Stimulated activated naive CD8-positive, alpha-beta T cell treated with anti-CD3 and anti-CD28 coated beads, Interleukin-15, Interleukin-2, amounts not matched to agents 100 U/mL and 50 U/mL, for 24 hours (primary cell): ENCODE results near the gene GABRB3.

Source experiments
- ATAC-seq: fragments of 150-1000 bp; cut with Tn5 transposase; one replicate; pipeline ENCODE4 v1.10.0; 2021
- DNase-seq: peaks from one replicate; pipeline ENCODE4 v3.0.0; 2021

GABRB3 gene

DNA sequence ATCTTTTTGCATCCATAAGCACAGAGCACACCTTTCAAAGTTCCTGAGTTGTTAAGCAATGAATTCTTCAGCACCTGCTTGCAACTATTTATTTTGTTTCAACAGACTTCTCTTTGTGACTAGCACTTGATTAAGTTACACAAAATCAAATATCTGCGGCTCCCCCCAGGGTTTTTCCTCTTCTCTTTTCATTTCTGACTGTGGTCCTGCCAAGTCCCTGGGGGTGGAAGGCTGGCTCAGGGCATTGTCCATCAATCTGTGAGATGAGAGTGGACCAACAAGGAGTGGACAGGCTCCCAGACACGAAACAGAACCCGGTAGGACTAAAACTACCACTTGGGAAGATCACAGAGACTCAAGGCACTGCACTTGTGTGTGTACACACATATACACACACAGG is 96.8 kb downstream of the GABRB3 start:
- DNase-seq (no peak), ATAC-seq (no peak)

DNA sequence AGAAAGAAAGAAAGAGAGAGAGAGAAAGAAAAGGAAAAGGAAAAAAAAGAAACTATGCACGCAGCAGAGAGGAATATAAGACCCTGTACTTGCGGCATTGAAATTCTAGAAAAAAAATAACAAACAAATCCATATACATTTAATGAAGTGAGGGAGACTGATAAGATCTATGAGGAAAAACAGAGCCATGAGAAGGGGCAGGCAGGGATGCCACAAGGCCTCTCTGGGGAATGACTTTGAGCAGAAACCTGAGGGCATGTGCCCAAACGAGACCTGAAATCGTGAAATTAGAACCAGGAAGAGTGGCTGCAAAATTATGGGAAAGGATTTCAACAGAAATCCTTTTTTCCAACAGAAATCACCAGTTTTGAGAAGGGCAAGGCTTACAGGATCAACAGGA is 98.4 kb downstream of the GABRB3 start:
- no peak for ATAC-seq
- DNase-seq: no peak

DNA sequence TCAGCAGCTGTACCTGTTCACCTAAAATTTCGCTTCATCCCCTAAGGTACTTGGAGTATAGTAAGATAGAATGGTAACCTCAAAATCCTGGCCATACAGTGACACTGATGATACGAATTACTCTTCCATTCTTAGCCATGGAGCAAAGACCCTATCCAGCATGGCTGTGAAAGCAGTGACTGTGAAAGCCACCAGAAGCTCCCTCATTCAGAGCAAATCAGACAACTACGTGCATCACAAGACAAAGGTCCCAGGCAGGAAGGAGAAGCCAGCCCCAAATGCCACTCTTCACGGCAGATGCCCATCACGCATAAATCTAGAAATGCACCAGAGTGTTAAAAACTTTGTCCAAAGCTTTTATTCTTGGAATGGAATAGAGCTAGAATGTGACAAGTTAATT is 99.4 kb downstream of the GABRB3 start:
- no peak for ATAC-seq

DNA sequence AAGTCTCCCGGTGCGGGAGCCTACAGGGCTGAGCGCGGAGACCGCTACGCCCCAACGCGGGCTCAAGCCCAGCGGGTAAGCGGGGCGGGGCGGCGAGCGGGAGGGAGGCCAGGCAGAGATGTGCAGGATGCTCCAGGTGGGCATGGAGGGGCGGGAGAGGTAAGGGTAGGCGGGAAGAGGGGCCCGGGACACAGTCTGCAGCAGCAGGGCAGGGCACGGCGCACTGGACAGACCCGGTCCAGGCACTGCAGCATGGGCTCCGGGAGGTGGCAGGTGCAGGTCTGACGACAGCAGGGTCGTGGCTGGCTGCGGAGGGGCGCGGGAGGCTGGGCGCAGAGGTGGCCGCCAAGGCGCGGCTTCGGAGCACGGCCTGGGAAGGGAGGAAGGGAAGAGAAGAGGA is 102.8 kb downstream of the GABRB3 start:
- no peak for DNase-seq

More for the DNA sequence above, 99.4 kb downstream of the GABRB3 start:
- DNase-seq: no peak

DNA sequence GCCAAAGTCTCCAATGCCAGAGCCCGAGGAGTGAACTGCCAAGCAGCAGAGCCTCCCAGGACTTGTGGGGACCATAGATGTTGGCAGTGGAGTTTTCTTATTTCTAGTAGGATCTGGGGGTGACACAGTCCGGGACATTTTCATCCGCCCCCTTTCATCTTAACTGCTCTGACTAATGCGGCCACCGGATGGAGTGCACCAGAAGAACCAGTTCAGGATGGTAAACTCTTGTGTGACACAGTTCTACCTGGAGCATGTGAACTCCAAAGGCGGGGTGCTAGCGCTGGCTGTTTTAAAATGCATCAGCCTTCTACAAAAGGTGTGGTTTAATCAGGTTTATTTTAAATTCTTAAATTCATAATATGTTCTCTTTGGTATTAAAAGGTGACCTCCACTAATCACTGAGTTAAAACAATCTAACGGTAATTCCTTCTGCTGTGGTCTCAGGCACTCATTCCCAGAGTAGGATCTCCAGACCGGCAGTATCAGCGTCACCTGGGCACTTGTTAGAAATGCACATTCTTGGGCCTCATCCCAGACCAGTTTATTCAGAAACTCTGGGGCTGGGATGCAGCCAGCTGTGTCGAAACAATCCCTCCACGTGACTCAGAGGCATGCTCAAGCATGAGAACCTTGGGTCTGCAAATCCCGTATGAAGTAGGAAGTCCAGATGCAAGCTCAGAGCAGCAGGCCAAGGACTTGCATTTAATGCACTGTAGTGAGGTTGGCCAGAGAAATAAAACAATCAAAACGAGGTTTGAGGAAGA is 105.5 kb downstream of the GABRB3 start:
- DNase-seq: no peak

More for the DNA sequence above, 102.8 kb downstream of the GABRB3 start:
- ATAC-seq: no peak

DNA sequence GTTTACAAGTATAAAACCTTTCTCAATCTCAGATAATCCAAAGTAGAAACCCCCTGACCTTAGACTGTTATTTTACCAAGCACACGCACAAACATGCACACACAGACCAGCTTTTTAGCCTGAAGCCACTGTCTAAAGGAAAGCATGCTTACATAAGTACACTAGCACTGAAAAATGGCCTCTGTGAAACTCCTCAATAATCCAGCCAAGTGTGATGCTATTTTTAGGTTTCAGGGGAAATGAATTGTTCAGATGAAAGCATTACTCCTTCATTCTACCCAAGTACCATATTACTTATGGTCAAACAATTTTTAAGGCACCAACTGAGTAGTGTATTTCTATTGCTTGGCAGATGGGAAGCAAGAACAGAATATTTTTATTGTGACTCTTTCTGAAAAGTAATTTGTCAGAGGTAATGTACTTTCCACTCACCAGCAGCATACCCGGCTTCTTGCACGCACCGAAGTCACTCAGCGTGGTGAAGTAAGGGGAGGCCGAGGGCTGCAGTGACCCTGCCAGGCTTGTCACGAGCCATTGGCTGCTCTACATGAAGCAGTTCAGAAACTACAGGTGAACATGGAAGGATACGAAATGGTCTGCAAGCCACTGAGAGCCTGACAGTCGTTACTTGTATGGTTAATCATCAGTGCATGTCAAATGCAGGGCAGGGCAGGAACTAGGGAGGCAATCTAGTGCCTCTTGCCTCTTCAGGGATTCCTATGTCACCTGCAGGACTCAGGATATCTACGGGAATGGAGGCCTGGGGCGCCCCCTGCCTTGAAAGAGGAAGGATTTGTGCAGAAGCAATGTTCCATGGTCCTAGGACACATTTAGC is 106.7 kb downstream of the GABRB3 start:
- DNase-seq (no peak), ATAC-seq (no peak)

More for the DNA sequence above, 105.5 kb downstream of the GABRB3 start:
- no peak for ATAC-seq

DNA sequence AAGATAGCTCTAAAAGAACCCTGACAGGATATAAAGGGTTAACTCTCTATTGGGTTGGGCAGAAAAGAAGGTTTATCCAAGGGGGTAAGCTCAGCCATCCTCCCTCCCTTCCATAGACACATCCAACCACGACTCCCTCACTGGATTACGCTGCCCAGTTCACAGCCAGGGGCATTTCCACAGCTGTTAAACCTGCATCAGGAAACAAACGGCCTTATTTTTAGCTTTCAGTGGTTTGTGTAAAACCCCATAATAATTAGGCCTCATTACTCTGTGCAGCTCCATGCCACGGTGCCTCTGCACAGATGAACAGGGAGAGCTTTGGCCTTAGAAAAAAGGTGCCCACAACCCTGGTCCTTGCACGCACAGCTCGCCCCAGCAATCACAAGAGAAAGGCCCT is 110.6 kb downstream of the GABRB3 start:
- DNase-seq (no peak), ATAC-seq (no peak)

DNA sequence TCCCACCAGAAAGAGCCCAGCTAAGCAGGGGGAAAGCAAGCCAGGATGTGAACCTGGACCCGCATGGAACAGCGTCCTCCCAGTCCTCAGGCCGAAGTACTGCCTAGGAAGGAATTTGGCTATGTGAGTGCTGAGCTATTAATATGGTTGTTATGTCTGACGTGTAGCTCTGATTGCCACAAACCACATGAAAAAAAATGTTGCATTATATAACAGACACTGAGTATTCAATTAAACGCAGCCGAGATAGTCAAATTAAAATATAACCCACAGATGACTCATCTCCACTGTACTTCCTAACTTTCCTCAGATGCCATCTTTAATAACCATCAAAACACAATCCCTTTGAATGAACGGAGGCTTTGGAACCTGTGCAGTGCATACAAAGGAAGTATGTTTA is 111.1 kb downstream of the GABRB3 start:
- ATAC-seq (no peak), DNase-seq (no peak)

DNA sequence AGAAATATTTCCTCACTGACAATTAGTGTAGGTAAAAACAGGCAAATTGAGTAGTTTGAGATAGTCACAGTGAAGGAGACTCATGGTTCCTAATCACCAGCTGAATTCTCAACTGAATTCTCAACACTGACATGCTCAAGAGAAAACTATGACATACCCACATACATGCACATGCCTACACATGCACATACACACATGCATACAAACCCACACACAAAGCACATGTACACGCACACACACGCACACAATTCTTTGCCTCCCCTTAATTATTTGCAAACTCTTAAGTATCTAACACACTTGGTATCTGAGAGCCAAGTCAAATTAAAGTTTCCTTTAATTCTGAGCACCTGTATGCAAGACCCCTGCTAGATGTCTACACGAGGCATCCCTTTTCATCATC is 111.8 kb downstream of the GABRB3 start:
- DNase-seq (no peak), ATAC-seq (no peak)

DNA sequence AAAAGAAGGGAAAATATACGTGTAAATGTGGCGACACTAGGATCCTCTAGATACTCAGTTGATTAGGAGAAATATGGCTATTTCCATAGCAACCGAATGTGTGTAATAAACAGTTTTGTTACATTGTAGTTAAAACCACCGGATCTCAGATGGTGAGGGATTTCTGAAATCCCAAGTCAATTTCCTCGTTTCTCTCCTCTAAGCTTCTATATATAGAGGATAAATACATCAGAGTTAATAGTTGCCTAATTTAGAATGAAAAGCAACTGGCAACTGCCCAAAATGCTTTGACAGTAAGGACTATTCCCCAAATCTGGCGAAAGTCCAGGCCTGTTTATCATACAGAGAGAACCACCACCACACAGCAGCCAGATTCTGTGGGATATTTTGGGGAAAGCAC is 112.6 kb downstream of the GABRB3 start:
- DNase-seq: no peak
- no peak for ATAC-seq

DNA sequence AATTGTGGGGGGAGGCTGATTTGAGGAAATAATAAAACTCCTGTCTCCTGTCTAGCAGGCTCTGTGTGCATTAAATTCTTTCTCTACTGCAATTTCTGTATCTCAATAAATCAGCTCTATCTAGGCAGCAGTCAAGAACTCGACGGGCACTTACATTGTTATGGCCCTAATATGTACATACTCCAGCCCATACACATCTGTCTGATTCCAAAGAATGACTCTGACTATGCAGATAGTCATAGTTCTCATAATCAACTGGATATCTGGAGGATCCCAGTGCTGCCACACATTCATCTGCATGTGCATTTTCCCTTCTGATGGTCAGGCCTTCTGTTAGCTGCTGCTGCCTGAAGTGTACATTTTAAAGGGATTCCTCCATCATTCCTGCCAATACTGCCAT is 114.6 kb downstream of the GABRB3 start:
- DNase-seq: no peak
- no peak for ATAC-seq

DNA sequence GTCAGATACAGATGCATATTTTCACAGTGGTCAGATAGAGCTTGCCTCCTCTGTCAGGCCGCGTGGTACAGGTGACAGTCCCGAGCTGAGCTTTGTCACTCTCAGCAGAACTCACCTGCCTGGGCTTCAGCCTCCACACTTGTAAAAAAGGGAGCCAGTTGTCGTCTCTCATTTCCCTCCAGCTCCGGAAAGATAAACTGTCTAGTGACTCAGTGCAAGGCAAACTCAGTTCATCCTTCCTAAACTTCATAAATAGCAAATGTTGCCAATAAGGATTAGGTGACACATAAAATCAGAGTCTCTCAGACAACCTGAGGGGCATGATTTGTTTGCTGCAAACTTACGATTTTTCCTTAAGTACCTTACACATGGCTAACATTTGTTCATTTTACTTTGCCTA is 116.8 kb downstream of the GABRB3 start:
- DNase-seq (no peak), ATAC-seq (no peak)

DNA sequence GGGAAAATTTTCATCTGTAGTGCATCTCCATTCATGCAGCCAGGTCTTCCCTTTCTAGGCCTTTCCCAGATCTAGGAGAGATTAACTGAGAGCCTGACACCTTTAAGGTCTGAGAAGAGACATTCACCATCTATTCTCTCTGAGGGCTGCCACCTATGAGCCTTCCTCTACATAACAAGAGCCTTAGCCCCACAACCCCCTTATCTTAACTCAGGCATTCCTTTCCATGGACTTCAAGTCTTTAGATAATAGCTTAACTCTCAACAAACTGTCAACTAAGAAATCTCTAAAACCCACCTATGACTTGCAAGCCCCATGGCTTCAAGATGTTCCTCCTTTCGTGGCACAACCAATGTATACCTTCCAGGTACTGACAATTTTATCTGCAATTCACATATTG is 121.0 kb downstream of the GABRB3 start:
- no peak for ATAC-seq
- DNase-seq: no peak

DNA sequence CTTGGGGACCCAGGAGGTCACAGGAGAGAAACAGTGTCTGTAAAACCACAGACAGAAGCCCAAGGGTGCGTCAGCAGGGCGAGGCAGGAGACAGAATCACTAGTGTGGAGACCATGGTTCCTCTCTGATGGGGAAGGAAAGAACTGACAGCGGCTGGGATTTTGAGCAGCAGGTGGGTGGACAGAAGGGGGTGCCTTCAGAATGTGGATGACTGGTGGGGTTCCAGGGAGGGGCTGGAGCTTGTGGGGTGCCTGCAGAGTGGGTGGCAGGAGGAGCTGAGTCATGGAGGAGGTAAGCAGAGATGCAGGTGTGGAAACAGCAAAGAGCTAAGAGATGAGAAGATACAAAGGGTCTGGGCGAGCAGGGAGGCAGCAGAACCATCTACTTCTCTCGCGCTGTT is 124.2 kb downstream of the GABRB3 start:
- DNase-seq (no peak), ATAC-seq (no peak)

DNA sequence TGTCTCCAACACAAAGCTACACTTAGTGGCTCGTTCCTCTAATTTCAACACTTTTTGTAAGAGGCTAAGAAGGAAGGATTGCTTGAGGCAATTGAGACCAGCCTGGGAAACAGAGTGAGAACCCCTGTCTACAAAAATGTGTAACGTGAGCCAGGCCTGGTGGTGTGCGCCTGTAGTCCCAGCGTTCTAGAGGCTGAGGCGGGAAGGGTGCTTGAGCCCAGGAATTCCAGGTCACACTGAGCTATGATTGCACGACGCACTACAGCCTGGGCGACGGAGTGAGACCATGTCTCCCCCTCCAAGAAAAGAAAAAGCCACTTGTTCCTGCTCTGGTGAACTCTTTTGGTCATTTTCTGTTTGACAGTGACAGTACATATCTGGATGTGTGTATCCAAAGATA is 127.9 kb downstream of the GABRB3 start:
- no peak for DNase-seq
- ATAC-seq: no peak

DNA sequence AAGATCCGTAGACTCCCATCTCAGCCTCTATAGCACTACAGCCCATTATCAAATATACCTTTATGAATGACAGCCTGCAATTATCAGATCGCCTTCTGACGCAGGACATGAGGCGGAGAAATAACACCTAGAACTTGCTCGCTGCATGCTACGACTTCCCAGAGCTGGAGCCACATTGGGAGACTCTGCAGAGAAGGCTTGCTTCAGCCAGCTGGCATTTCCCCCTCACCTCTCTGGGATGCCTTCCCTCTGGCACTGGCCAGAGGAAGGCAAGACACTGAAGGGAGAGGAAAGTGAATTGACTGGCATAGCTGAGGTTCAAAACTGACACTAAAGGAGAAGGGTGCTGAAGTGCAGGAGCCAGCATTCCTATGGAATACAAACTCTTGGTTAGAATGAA is 131.7 kb downstream of the GABRB3 start:
- no peak for DNase-seq
- no peak for ATAC-seq

DNA sequence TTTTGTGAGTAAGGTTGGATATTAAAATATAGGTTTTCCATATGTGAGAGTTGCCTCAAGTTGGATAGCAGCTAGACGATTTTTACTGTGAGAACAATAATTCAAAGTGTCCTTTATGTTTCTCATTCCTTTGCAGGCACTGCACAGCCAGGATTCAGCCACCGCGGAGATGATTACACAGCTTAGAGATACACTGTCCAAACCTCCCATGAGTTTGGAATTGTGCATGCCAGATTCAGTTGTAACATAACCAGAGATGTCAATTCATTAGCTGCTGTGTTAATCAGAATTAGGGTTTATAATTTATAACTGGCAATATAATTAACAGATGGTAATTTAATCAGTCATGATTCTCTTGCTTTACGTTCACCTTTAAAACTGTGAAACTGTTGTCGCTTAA is 132.3 kb downstream of the GABRB3 start:
- no peak for DNase-seq
- ATAC-seq: no peak

DNA sequence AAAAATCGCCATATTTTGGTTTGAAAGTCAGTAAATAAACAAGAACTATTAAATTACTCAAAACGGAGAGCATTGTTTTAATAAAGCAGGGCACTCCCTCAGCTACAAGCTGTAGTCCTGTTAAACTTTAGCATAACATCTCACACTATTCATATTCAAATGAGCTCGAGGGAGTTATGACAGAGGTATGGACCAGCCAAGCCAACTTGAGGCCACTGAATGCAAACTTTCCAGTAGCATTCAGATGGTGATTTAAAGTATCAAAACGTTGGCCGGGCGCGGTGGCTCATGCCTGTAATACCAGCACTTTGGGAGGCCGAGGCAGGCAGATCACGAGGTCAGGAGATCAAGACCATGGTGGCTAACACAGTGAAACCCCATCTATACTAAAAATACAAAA is 132.9 kb downstream of the GABRB3 start:
- ATAC-seq (no peak), DNase-seq (no peak)

DNA sequence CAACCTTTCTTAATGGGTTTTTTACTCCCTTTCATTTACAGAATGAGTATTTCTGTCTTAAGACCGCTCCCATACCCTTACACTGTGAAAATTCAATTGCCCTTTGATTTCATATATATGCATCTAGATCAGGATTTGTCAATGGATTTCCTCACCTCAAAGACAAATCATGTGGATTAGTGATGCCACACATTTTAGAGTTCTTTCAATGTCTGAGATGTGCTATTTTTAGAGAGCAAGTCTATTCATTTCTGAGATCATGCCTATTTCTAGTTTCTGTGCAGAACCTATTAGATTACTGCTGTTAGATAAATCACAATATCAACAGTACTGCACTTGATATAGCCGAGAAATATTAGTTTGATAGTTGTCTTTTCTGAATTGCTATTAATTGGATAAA is 137.3 kb downstream of the GABRB3 start:
- ATAC-seq (no peak), DNase-seq (no peak)

DNA sequence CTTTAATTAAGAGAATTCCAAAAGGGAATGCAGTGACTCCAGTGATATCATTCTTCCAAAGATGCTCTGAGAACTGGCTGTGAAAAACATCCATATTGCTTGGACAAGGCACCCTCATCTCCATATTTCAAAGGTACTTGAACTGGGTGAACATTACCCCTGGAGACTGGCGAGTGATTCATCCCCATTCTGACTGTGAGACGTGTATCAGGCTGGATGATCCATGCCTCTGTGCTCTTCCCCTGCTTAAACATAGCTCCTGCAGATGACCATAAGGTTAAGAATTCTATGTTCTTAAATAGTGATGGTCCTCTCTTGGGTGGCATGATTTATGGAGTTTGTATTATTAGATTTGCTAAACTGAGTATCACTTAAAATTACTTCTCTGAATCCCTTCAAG is 137.8 kb downstream of the GABRB3 start:
- ATAC-seq (no peak), DNase-seq (no peak)

DNA sequence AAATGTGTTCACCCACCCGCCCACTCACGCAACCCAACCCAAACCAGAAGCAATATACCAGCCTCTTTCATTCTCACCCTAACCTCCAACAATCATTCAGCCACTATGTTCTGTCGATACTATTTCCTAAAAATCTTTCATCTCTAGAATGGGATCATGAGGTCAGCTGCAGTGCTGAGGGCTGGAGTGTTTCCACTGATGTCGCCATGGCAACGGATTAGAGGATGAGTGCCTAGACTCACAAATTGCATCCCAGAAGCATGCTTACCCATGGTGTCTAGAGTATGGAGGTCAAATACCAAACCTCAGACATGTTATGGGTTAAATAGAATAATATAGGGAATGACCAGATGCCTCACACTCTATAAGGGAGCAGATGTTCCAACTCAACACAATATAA is 138.5 kb downstream of the GABRB3 start:
- DNase-seq (no peak), ATAC-seq (no peak)

DNA sequence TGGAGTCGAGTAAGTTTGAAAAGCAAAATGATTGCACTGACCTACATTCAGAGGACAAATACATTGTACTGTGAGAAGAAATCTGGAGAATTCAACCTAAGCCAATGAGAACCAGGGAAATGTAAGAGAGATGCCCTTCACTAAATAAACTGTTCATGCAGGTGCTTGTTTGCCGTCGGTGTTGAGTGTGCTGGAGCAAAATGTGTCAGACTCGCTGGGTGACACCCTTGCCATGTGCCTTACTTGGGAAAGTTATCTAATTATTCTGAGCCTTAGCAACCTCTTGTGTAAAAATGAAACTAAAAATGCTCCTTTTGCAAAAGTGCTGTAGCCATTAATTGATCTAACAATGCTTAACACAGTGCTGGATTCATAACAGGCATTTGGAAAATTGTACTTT is 140.4 kb downstream of the GABRB3 start:
- DNase-seq (no peak), ATAC-seq (no peak)

DNA sequence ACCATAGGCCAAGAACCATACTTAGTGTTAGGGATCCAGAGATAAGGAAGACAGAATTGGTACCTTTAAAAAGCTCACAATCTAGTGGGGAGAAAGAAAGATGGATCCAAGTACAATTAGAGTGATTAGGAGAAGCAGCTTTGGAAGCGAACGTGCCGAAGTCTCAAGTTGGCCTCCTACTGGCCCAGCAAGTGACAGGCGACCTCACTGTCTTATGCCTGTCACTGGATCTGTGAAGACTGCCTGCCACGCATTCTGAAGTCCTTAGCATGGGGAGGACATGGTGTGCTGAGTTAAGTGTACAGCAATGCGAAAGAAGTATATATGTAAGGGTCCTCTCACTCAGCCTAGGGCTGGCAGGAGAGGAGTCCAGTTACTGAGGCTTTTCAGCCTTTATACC is 141.0 kb downstream of the GABRB3 start:
- ATAC-seq (no peak), DNase-seq (no peak)

DNA sequence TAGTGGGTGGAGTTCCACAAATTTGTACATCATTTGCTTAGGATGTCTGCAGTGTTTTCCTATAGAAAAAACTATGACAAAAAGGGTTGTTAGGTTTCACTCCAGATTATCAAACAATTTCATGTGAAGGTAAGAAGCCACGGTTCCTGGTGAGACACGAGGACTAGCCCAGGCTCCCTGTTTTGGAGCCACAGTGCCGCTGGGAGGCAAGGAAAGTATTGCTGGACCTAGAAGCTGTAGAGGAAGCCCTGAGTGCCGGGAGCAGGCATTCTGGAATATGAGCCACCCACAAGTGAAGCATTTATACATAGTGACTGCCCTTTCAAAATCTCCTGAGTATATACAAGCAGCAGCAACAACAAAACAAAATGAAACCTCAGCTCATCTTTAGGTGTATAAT is 142.0 kb downstream of the GABRB3 start:
- DNase-seq (no peak), ATAC-seq (no peak)
